CD4-positive, CD25-positive, alpha-beta regulatory T cell (primary cell): ENCODE data around the gene SEMA3A. TPM values are rescaled to one million over a fixed set of nuclear protein-coding genes. Genes with fewer than 3 reads are reported as not detected.

Experiments used
- ATAC-seq, 2 donors: fragments of 150-1000 bp; cut with Tn5 transposase; one replicate each; pipeline ENCODE4 v1.10.0; 2021; ENCODE audit warnings: low read depth in 2 of 2, moderate number of reproducible peaks in 2 of 2, moderate library complexity in 1 of 2
- DNase-seq, 3 donors: peaks; one replicate each; pipeline versions ENCODE4 v3.0.0 to v3.0.0-alpha.2; 2012 to 2022; ENCODE audit warnings: mixed read lengths in 1 of 3
- H3K27ac ChIP-seq: one replicate; pipeline ENCODE4 v1.7.0; 2013; ENCODE audit warnings: mild to moderate bottlenecking, low read length; ENCODE audit not compliant: insufficient read depth, poor library complexity, severe bottlenecking
- H3K27me3 ChIP-seq: one replicate; pipeline ENCODE4 v1.7.0; 2013; ENCODE audit warnings: low read length; ENCODE audit not compliant: control insufficient read depth, insufficient read depth
- H3K36me3 ChIP-seq: one replicate; pipeline ENCODE4 v1.7.0; 2013; ENCODE audit warnings: mild to moderate bottlenecking, low read length, moderate library complexity; ENCODE audit not compliant: control insufficient read depth, insufficient read depth
- H3K4me1 ChIP-seq: 2 replicates; pipeline ENCODE4 v1.7.0; 2013; ENCODE audit warnings: mild to moderate bottlenecking, low read length; ENCODE audit not compliant: insufficient read depth, control insufficient read depth, poor library complexity, severe bottlenecking
- H3K4me3 ChIP-seq: one replicate; pipeline ENCODE4 v1.7.0; 2013; ENCODE audit warnings: low read depth, mild to moderate bottlenecking, low read length, moderate library complexity
- H3K9me3 ChIP-seq, 2 experiments: 1 replicate in 1 of 2; 2 replicates in 1 of 2; pipeline ENCODE4 v1.7.0; 2013; ENCODE audit warnings: low read length in 2 of 2, mild to moderate bottlenecking in 1 of 2, moderate library complexity in 1 of 2; ENCODE audit not compliant: control insufficient read depth in 2 of 2
- H3K27ac Mint-ChIP-seq, 3 donors: one replicate each; pipeline ENCODE4 v1.8.0; 2020 to 2022; ENCODE audit warnings: mild to moderate bottlenecking in 3 of 3, mixed read lengths in 3 of 3, moderate library complexity in 2 of 3
- H3K27me3 Mint-ChIP-seq: one replicate; pipeline ENCODE4 v1.8.0; 2022; ENCODE audit warnings: mild to moderate bottlenecking, mixed read lengths
- H3K36me3 Mint-ChIP-seq: one replicate; pipeline ENCODE4 v1.8.0; 2020; ENCODE audit warnings: mixed read lengths
- H3K4me1 Mint-ChIP-seq, 4 donors: one replicate each; pipeline ENCODE4 v1.8.0; 2020 to 2022; ENCODE audit warnings: mixed read lengths in 4 of 4, mild to moderate bottlenecking in 1 of 4
- H3K4me3 Mint-ChIP-seq, 4 donors: one replicate each; pipeline ENCODE4 v1.8.0; 2020 to 2022; ENCODE audit warnings: mild to moderate bottlenecking in 4 of 4, mixed read lengths in 4 of 4, moderate library complexity in 3 of 4
- H3K9me3 Mint-ChIP-seq, 7 donors: one replicate each; pipeline ENCODE4 v1.8.0; 2020 to 2022; ENCODE audit warnings: mixed read lengths in 7 of 7, mild to moderate bottlenecking in 3 of 7, moderate library complexity in 2 of 7
- polyA plus RNA-seq, 4 donors: library from polyadenylated mRNA; unstranded; fragments of 300-500 nt; fragmentation: Illumina TruSeq; gene quantifications; one replicate each; pipeline ENCODE4 v1.2.3, GENCODE V29; 2021
- total RNA-seq: library from RNA; stranded (reverse); gene quantifications from one replicate; pipeline ENCODE4 v1.2.3, GENCODE V29; 2022

Gene SEMA3A
- total and polyA plus RNA-seq, 5 donors from 2014 or later, result not detected

- H3K4me3 Mint-ChIP-seq, result no peak overlapping the region
- Histone ChIP-seq H3K4me3 (no peak overlapping the region), H3K27ac (no peak overlapping the region), H3K27me3 (no peaks in the 10 kb centered on the region), H3K9me3 (no peaks in the 10 kb centered on the region), H3K4me1 (no peaks in the 10 kb centered on the region), H3K36me3 (no peaks in the 10 kb centered on the region)
- no peaks in the 10 kb centered on the region for H3K27me3 Mint-ChIP-seq
- DNase-seq (no peak), ATAC-seq (no peak)
- no peaks in the 10 kb centered on the region for H3K4me1 Mint-ChIP-seq
- peaks cover 0 to 5% (median 2%) of the 10 kb centered on the region in 7 donors for H3K9me3 Mint-ChIP-seq
- H3K27ac Mint-ChIP-seq, result no peak overlapping the region
- H3K36me3 Mint-ChIP-seq, result no peaks in the 10 kb centered on the region
Observed at GRCh38 chr7:84003191-84003590, 191.4 kb downstream of the SEMA3A start.

- no peak for ATAC-seq
- no peak for DNase-seq
- no peak overlapping the region for H3K27ac Mint-ChIP-seq
Observed at GRCh38 chr7:84002348-84002747, 192.2 kb downstream of the SEMA3A start.

GRCh38 chr7:83996879-83997278, 197.7 kb downstream of the SEMA3A start:
- no peaks in the 10 kb centered on the region for H3K36me3 ChIP-seq
- H3K9me3 ChIP-seq, result no peaks in the 10 kb centered on the region
- no peaks in the 10 kb centered on the region for H3K4me1 Mint-ChIP-seq
- peaks cover 0 to 5% (median 2%) of the 10 kb centered on the region in 7 donors for H3K9me3 Mint-ChIP-seq
- no peaks in the 10 kb centered on the region for H3K36me3 Mint-ChIP-seq
- DNase-seq, result no peak
- no peaks in the 10 kb centered on the region for H3K27me3 ChIP-seq
- H3K27ac Mint-ChIP-seq, result no peak overlapping the region
- no peak overlapping the region for H3K4me3 Mint-ChIP-seq
- H3K4me1 ChIP-seq, result no peaks in the 10 kb centered on the region
- no peaks in the 10 kb centered on the region for H3K27me3 Mint-ChIP-seq
- no peak overlapping the region for H3K27ac ChIP-seq
- no peak overlapping the region for H3K4me3 ChIP-seq
- ATAC-seq, result no peak

More at GRCh38 chr7:84002348-84002747, 192.2 kb downstream of the SEMA3A start:
- no peaks in the 10 kb centered on the region for H3K36me3 ChIP-seq
- H3K27ac ChIP-seq, result no peak overlapping the region
- Mint-ChIP-seq H3K4me3 (no peak overlapping the region), H3K36me3 (no peaks in the 10 kb centered on the region), H3K27me3 (no peaks in the 10 kb centered on the region), H3K4me1 (no peaks in the 10 kb centered on the region), H3K9me3 (peaks cover 0 to 5% (median 2%) of the 10 kb centered on the region in 7 donors)
- H3K4me1 ChIP-seq, result no peaks in the 10 kb centered on the region
- H3K4me3 ChIP-seq, result no peak overlapping the region
- no peaks in the 10 kb centered on the region for H3K27me3 ChIP-seq
- H3K9me3 ChIP-seq, result no peaks in the 10 kb centered on the region

GRCh38 chr7:83987764-83988163, 206.8 kb downstream of the SEMA3A start:
- H3K27me3 Mint-ChIP-seq, result no peaks in the 10 kb centered on the region
- H3K27ac ChIP-seq, result no peak overlapping the region
- H3K27ac Mint-ChIP-seq, result no peak overlapping the region
- H3K36me3 ChIP-seq, result no peaks in the 10 kb centered on the region
- no peak overlapping the region for H3K4me3 Mint-ChIP-seq
- no peaks in the 10 kb centered on the region for H3K4me1 Mint-ChIP-seq
- no peak for DNase-seq
- no peaks in the 10 kb centered on the region for H3K36me3 Mint-ChIP-seq
- no peaks in the 10 kb centered on the region for H3K9me3 ChIP-seq
- H3K9me3 Mint-ChIP-seq, result peaks cover 0 to 9% (median 0%) of the 10 kb centered on the region in 7 donors
- no peaks in the 10 kb centered on the region for H3K27me3 ChIP-seq
- no peak overlapping the region for H3K4me3 ChIP-seq
- H3K4me1 ChIP-seq, result no peaks in the 10 kb centered on the region
- ATAC-seq, result no peak

GRCh38 chr7:83985821-83986220, 208.8 kb downstream of the SEMA3A start:
- ATAC-seq (no peak), DNase-seq (no peak)
- Mint-ChIP-seq H3K27ac (no peak overlapping the region), H3K4me1 (no peaks in the 10 kb centered on the region), H3K27me3 (no peaks in the 10 kb centered on the region), H3K4me3 (no peak overlapping the region), H3K36me3 (no peaks in the 10 kb centered on the region), H3K9me3 (peaks cover 0 to 9% (median 0%) of the 10 kb centered on the region in 7 donors)
- Histone ChIP-seq H3K27ac (no peak overlapping the region), H3K4me1 (no peaks in the 10 kb centered on the region), H3K27me3 (no peaks in the 10 kb centered on the region), H3K4me3 (no peak overlapping the region), H3K9me3 (no peaks in the 10 kb centered on the region), H3K36me3 (no peaks in the 10 kb centered on the region)

- no peak overlapping the region for H3K4me3 ChIP-seq
- no peaks in the 10 kb centered on the region for H3K27me3 ChIP-seq
- DNase-seq (no peak), ATAC-seq (no peak)
- Mint-ChIP-seq H3K27ac (no peak overlapping the region), H3K4me1 (no peaks in the 10 kb centered on the region), H3K4me3 (no peak overlapping the region), H3K9me3 (peaks cover 0 to 9% (median 0%) of the 10 kb centered on the region in 7 donors), H3K27me3 (no peaks in the 10 kb centered on the region), H3K36me3 (no peaks in the 10 kb centered on the region)
- no peak overlapping the region for H3K27ac ChIP-seq
- H3K36me3 ChIP-seq, result no peaks in the 10 kb centered on the region
- no peaks in the 10 kb centered on the region for H3K4me1 ChIP-seq
- H3K9me3 ChIP-seq, result no peaks in the 10 kb centered on the region
Observed at GRCh38 chr7:83984591-83984990, 210.0 kb downstream of the SEMA3A start.

- ATAC-seq (no peak), DNase-seq (no peak)
- Histone ChIP-seq H3K4me1 (no peaks in the 10 kb centered on the region), H3K9me3 (no peaks in the 10 kb centered on the region), H3K27ac (no peak overlapping the region), H3K4me3 (no peak overlapping the region), H3K27me3 (no peaks in the 10 kb centered on the region), H3K36me3 (no peaks in the 10 kb centered on the region)
- H3K36me3 Mint-ChIP-seq, result no peaks in the 10 kb centered on the region
- H3K9me3 Mint-ChIP-seq, result peaks cover 0 to 9% (median 0%) of the 10 kb centered on the region in 7 donors
- no peaks in the 10 kb centered on the region for H3K27me3 Mint-ChIP-seq
- no peak overlapping the region for H3K27ac Mint-ChIP-seq
- no peaks in the 10 kb centered on the region for H3K4me1 Mint-ChIP-seq
- no peak overlapping the region for H3K4me3 Mint-ChIP-seq
Observed at GRCh38 chr7:83984076-83984475, 210.5 kb downstream of the SEMA3A start.

GRCh38 chr7:83983606-83984005, 211.0 kb downstream of the SEMA3A start:
- Mint-ChIP-seq H3K27me3 (no peaks in the 10 kb centered on the region), H3K9me3 (peaks cover 0 to 9% (median 0%) of the 10 kb centered on the region in 7 donors), H3K27ac (no peak overlapping the region), H3K36me3 (no peaks in the 10 kb centered on the region), H3K4me1 (no peaks in the 10 kb centered on the region), H3K4me3 (no peak overlapping the region)
- no peak for DNase-seq
- no peaks in the 10 kb centered on the region for H3K36me3 ChIP-seq
- no peaks in the 10 kb centered on the region for H3K27me3 ChIP-seq
- no peak for ATAC-seq
- H3K4me3 ChIP-seq, result no peak overlapping the region
- no peaks in the 10 kb centered on the region for H3K9me3 ChIP-seq
- no peaks in the 10 kb centered on the region for H3K4me1 ChIP-seq
- no peak overlapping the region for H3K27ac ChIP-seq
